Fibroblast of pulmonary artery (primary cell): ENCODE data around the gene ODF4.

ENCODE experiments used
- DNase-seq: peaks from one replicate; pipeline ENCODE4 v3.0.0-alpha.2; 2010; ENCODE audit warnings: low read depth
- H3K4me3 ChIP-seq: replicated peaks from 2 replicates; pipeline ENCODE4 v1.5.1; 2011; ENCODE audit warnings: low read depth, mild to moderate bottlenecking, control low read depth, low read length, moderate library complexity
- TF ChIP-seq, protein P1 (sequence below): IDR thresholded peaks from 2 replicates; pipeline ENCODE4 v1.5.1; 2011; ENCODE audit warnings: mild to moderate bottlenecking, control low read depth, low read length, inconsistent platforms; ENCODE audit errors: missing control alignments

The ODF4 gene

DNA sequence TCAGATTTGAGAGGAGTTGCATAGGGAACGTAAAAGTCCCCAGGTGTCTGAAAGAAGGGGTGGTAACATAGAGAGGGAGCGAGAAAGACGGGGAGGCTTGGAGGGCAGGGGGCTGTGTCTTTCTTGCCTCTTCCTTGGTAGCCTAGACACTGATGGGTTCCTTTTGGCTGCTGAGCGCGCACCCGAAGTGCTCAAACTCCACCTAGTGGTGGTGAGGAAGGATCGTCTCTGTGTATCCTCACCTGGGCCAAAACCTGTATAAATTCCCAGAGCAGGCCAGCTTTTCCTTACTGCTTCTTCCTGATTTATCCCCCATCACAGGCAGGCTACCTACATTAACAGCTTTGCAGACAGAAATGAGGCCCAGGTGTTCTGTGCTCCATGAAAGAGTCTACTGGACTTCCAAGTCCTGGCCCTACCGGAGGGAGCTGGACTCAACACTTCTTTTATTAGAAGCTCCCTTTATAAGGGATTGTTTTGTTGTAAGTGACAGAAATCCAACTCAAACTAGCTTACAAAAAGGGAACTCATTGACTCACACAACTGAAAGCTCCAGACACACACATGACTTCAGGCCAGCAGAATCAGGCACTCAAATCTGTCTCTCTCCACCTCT is 38.9 kb upstream of the ODF4 start:
- TF ChIP-seq, protein P1, sequence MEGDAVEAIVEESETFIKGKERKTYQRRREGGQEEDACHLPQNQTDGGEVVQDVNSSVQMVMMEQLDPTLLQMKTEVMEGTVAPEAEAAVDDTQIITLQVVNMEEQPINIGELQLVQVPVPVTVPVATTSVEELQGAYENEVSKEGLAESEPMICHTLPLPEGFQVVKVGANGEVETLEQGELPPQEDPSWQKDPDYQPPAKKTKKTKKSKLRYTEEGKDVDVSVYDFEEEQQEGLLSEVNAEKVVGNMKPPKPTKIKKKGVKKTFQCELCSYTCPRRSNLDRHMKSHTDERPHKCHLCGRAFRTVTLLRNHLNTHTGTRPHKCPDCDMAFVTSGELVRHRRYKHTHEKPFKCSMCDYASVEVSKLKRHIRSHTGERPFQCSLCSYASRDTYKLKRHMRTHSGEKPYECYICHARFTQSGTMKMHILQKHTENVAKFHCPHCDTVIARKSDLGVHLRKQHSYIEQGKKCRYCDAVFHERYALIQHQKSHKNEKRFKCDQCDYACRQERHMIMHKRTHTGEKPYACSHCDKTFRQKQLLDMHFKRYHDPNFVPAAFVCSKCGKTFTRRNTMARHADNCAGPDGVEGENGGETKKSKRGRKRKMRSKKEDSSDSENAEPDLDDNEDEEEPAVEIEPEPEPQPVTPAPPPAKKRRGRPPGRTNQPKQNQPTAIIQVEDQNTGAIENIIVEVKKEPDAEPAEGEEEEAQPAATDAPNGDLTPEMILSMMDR, result peak; percentile 94
- peak; percentile 74 for DNase-seq
- H3K4me3 ChIP-seq, result no peak overlapping the region

DNA sequence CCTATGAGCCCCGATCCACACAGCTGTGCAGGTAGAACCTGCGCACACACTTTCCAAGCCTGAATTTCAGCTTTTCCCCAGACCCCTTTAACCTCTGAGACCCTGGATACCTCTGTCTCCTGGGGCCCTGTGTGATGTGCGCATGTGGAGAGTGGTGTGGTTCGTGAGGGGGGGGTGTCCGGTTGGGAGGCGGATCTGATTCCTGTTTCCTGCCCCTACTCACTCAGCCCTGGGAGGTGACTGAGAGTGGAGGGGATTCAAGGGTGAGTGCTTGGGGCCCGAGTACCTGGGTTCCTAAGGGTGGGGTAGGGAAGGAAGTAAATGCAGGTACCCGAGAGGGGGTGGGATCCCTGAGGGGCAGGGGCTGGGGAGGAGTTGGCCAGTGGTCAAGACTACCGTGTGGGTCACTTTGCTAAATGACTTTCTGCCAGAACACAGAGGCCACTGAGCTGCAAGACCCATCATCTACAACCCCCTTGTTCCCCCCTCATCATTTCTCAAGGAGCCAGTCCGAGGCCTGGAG is 29.0 kb upstream of the ODF4 start:
- DNase-seq, result no peak
- TF ChIP-seq, protein P1, result no peak
- no peak overlapping the region for H3K4me3 ChIP-seq

GRCh38 chr17:8311131-8311790 is 28.4 kb upstream of the ODF4 start:
- no peak for DNase-seq
- no peak overlapping the region for H3K4me3 ChIP-seq
- TF ChIP-seq, protein P1, result no peak

DNA sequence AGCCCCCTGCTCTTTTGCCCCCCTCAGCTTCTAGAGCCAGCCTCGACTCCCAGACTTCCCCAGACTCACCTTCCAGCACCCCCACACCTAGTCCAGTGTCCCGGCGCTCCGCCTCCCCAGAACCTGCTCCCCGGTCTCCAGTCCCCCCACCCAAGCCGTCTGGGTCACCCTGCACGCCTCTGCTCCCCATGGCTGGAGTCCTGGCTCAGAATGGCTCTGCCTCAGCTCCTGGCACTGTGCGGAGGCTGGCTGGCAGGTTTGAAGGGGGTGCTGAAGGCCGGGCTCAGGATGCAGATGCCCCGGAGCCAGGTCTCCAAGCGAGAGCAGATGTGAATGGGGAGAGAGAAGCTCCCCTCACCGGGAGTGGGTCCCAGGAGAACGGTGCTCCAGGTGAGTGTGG is 27.4 kb upstream of the ODF4 start:
- H3K4me3 ChIP-seq, result no peak overlapping the region
- DNase-seq, result no peak
- TF ChIP-seq, protein P1, result no peak

DNA sequence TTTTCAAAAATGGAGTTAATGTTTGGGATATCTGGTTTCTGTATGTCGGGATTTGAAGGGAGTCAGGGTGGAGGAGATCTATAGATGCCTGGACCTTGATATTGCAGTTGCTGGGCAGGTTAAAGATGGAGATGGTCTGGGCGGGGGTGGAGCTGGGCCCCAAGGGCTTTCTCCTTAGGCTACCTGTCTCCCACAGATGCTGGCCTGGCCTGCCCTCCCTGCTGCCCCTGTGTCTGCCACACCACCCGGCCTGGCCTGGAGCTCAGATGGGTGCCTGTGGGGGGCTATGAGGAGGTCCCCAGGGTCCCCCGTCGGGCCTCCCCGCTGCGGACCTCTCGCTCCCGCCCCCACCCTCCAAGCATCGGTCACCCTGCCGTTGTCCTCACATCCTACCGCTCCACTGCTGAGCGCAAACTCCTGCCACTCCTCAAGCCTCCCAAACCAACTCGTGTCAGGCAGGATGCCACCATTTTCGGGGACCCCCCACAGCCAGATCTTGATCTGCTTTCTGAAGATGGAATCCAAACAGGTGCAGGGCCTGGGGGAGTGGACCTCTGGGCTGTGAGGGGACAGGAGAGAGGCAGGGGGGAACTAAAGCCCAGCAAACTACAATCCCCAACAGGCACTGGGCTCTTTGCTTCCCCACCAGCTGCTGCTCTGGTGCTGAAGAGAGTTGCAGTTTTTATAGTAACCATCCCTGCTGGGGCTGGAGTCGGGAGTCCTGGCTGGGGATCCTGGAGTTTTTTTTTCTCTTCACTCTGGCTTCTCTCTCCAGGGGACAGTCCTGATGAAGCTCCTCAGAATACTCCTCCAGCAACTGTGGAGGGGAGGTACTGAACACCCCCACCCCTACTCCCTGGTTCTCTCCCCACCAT is 26.7 kb upstream of the ODF4 start:
- no peak overlapping the region for H3K4me3 ChIP-seq
- TF ChIP-seq, protein P1, result no peak
- DNase-seq, result no peak

GRCh38 chr17:8314797-8315763 is 24.6 kb upstream of the ODF4 start:
- DNase-seq, result no peak
- H3K4me3 ChIP-seq, result no peak overlapping the region
- TF ChIP-seq, protein P1, result no peak
